Nephron progenitor cell (in vitro differentiated cells): ENCODE measurements around the gene NAA25.

Experiments
- DNase-seq: peaks from one replicate; pipeline ENCODE4 v3.0.0; 2021
- H3K27ac Mint-ChIP-seq: 2 replicates; pipeline ENCODE4 v1.8.0; 2021; ENCODE audit warnings: mild to moderate bottlenecking, moderate library complexity, mixed read lengths
- H3K27me3 Mint-ChIP-seq: 2 replicates; pipeline ENCODE4 v1.8.0; 2021; ENCODE audit warnings: mild to moderate bottlenecking, low read depth, mixed read lengths; ENCODE audit not compliant: poor library complexity
- H3K36me3 Mint-ChIP-seq: 2 replicates; pipeline ENCODE4 v1.8.0; 2021; ENCODE audit warnings: low read depth, mixed read lengths
- H3K4me1 Mint-ChIP-seq: 2 replicates; pipeline ENCODE4 v1.8.0; 2021; ENCODE audit warnings: mixed read lengths
- H3K4me3 Mint-ChIP-seq: 2 replicates; pipeline ENCODE4 v1.8.0; 2021; ENCODE audit warnings: mild to moderate bottlenecking, moderate library complexity, mixed read lengths
- H3K9me3 Mint-ChIP-seq: 2 replicates; pipeline ENCODE4 v1.8.0; 2021; ENCODE audit warnings: mild to moderate bottlenecking, moderate library complexity, mixed read lengths
- CTCF ChIP-seq: fragments of 200-600 bp; sonication (generic); IDR thresholded peaks from 2 replicates; pipeline ENCODE4 v1.5.0; 2021; ENCODE audit warnings: antibody characterized with exemption

Gene NAA25

GRCh38 chr12:112130441-112130998, 21.9 kb upstream of the NAA25 start:
- DNase-seq: no peak
- no peak for TF ChIP-seq CTCF
- Mint-ChIP-seq H3K36me3 (peaks cover 6% of the 10 kb centered on the region), H3K4me3 (no peak overlapping the region), H3K4me1 (peaks cover 13% of the 10 kb centered on the region), H3K9me3 (no peaks in the 10 kb centered on the region), H3K27me3 (no peaks in the 10 kb centered on the region), H3K27ac (no peak overlapping the region)

- Mint-ChIP-seq H3K27me3 (peaks cover 2% of the 10 kb centered on the region), H3K4me3 (peak overlapping the region; percentile 77), H3K4me1 (peaks cover 27% of the 10 kb centered on the region), H3K9me3 (no peaks in the 10 kb centered on the region), H3K36me3 (no peaks in the 10 kb centered on the region), H3K27ac (no peak overlapping the region)
- no peak for DNase-seq
- TF ChIP-seq CTCF: no peak
Measured at GRCh38 chr12:112126911-112127310, 18.3 kb upstream of the NAA25 start.

GRCh38 chr12:112126000-112126438, 17.4 kb upstream of the NAA25 start:
- Mint-ChIP-seq H3K4me3 (peak overlapping the region; percentile 77), H3K36me3 (no peaks in the 10 kb centered on the region), H3K27me3 (peaks cover 7% of the 10 kb centered on the region), H3K27ac (no peak overlapping the region), H3K9me3 (no peaks in the 10 kb centered on the region), H3K4me1 (peaks cover 31% of the 10 kb centered on the region)
- no peak for DNase-seq
- no peak for TF ChIP-seq CTCF

- DNase-seq: peak; percentile 98
- no peak for TF ChIP-seq CTCF
- Mint-ChIP-seq H3K27ac (no peak within 1 kb of the TSS), H3K36me3 (no peaks in the 10 kb centered on the region), H3K9me3 (no peaks in the 10 kb centered on the region), H3K4me1 (peaks cover 35% of the 10 kb centered on the region), H3K4me3 (peak within 1 kb of the TSS; percentile 77), H3K27me3 (peaks cover 7% of the 10 kb centered on the region)
Measured at GRCh38 chr12:112125250-112125999, 16.8 kb upstream of the NAA25 start, which contains the start of gene TRAFD1. Gene TRAFD1, plus strand, starts transcription at chr12:112125560. Its CDS starts 4,963 bp downstream, at chr12:112130523.

GRCh38 chr12:112124918-112125249, 16.3 kb upstream of the NAA25 start:
- peak overlapping the region; percentile 77 for H3K4me3 Mint-ChIP-seq
- peaks cover 7% of the 10 kb centered on the region for H3K27me3 Mint-ChIP-seq
- H3K9me3 Mint-ChIP-seq: no peaks in the 10 kb centered on the region
- TF ChIP-seq CTCF: no peak
- H3K4me1 Mint-ChIP-seq: peaks cover 35% of the 10 kb centered on the region
- no peak overlapping the region for H3K27ac Mint-ChIP-seq
- no peak for DNase-seq
- H3K36me3 Mint-ChIP-seq: no peaks in the 10 kb centered on the region
